ENCODE results near the gene ATF5.

DNA sequence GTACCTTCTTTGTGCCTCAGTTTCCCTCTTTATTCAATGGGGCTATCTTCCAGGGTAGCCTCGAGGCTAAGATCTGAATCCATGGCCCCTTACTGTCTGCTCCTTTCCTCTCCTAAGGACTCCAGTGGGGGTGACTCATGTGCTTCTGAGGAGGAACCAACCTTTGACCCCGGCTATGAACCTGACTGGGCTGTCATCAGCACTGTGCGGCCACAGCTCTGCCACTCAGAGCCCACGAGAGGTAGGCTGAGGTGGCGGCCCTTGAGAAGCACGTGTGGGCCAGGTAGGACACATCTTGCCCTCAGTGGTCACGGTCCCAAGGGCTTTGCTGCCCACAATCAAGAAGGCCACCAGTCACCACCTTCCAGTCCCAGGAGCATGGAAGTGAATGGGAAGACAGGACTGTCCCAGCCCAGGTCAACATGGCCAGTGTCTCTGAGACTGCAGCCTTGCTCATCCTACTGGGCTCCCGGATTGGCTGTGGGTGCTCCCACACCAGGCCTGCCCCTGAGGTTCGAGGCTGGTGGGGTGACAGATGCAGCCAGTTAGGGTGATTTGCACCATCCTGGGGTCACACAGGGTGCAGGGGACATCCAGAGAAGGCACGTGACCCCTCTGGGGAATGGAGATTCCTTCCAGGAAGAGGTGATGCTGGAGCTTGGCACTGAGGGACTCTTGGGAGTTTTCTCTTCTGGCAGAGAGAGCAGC is 48.7 kb upstream of the ATF5 start:
- TF ChIP-seq, protein P1, sequence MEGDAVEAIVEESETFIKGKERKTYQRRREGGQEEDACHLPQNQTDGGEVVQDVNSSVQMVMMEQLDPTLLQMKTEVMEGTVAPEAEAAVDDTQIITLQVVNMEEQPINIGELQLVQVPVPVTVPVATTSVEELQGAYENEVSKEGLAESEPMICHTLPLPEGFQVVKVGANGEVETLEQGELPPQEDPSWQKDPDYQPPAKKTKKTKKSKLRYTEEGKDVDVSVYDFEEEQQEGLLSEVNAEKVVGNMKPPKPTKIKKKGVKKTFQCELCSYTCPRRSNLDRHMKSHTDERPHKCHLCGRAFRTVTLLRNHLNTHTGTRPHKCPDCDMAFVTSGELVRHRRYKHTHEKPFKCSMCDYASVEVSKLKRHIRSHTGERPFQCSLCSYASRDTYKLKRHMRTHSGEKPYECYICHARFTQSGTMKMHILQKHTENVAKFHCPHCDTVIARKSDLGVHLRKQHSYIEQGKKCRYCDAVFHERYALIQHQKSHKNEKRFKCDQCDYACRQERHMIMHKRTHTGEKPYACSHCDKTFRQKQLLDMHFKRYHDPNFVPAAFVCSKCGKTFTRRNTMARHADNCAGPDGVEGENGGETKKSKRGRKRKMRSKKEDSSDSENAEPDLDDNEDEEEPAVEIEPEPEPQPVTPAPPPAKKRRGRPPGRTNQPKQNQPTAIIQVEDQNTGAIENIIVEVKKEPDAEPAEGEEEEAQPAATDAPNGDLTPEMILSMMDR (IDR thresholded peaks at IDR 0.05), result no peak
- TF ChIP-seq POLR2A (IDR thresholded peaks at IDR 0.05), result no peak
